Activated naive CD8-positive, alpha-beta T cell treated with anti-CD3 and anti-CD28 coated beads, Interleukin-2, amount 50 U/mL, for 16 hours (primary cell): ENCODE measurements around the gene CYP1A1.

ENCODE experiments used
- DNase-seq: peaks from one replicate; pipeline ENCODE4 v3.0.0-alpha.2; 2020; ENCODE audit warnings: low read depth, low spot score

CYP1A1 gene

DNA sequence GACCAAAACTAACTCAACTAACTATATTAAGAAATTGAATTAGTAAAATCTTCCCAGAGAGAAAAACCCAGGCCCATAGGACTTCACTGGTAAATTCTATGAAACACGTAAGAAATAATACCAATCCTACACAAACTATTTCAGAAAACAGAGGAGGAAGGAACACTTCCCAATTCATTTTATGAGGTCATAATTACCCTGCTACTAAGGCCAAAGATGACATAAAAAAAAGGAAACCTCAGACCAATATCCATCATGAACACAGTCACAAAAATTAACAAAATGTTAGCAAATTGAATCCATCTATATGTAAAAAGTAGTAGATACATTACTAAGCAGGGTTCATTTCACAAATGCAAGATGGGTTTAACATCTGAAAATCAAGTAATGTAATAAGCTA lies 33.0 kb downstream of the CYP1A1 start:
- no peak for DNase-seq

DNA sequence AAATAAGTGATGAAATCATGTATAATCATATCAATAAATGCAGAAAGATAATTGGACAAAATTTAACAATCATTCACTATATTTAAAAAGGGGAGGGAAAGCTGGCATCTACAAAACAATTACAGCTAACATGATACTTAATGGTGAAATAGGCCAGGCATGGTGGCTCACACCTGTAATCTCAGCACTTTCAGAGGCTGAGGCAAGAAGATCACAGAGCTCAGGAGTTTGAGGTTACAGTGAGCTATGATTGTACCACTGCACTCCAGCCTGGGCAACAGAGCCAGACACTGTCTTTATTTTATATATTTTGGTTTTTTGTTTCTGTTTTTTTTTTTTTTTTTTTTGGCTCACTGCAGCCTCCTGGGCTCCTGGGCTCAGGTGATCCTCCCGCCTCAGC lies 41.6 kb downstream of the CYP1A1 start:
- no peak for DNase-seq

DNA sequence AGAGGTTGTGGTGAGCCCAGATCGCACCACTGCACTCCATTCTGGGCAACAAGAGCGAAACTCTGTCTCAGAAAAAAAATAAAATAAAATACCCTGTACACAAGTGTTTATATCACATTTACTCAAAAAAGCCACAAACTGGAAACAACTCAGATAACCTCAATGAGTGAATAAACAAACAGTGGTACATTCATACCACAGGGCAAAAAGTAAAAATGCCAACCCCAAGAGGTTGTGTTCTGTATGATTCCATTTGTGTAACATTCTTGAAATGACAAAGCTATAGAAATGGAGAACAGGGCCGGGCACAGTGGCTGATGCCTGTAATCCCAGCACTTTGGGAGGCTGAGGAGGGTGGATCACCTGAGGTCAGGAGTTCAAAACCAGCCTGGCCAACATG lies 42.4 kb downstream of the CYP1A1 start:
- DNase-seq: no peak

DNA sequence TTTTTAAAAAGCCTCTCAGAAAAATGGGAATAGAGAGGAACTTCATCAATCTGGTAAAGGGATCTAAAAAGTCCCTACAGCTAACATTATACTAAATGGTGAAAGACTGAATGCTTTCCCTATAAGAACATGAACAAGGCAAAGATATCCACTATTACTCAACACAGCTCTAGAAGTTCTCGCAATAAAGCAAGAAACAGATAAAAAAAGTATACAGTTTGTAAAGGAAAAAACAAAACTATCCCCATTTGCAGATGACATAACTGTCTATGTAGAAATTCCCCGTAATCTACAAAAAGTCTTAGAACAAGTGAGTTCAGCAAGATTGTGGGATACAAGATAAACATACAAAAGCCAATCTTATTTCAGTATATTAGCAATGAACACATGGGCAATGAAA lies 44.9 kb downstream of the CYP1A1 start:
- DNase-seq: no peak

DNA sequence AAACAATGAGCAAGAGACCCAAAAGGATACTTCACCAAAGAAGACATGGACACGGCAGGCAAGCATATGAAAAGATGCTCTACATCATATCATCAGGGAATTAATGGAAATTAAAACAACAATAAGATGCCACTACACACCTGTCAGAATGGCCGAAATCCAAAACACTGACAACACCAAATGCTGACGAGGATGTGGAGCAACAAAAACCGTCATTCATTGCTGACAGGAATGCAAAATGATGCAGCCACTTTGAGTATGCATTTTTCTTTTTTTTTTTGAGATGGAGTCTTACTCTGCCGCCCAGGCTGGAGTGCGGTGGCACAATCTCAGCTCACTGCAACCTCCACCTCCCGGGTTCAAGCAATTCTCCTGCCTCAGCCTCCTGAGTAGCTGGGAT lies 48.5 kb downstream of the CYP1A1 start:
- DNase-seq: no peak

DNA sequence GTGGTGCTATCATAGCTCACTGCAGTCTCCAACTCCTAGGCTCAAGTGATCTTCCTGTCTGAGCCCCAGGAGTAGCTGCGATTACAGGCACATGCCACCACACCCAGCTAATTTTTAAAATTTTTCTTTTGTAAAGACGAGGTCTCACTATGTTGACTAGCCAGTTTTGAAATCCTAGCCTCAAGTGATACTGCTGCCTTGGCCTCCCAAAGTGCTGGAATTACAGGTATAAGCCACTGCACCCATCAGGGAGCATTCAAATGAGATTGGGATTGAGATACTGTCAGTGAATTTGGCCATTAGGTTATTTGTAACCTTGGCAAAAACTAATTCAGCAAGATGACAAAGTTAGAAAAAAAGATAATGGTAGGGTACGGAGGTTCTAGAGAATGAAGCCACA lies 51.2 kb downstream of the CYP1A1 start:
- no peak for DNase-seq

DNA sequence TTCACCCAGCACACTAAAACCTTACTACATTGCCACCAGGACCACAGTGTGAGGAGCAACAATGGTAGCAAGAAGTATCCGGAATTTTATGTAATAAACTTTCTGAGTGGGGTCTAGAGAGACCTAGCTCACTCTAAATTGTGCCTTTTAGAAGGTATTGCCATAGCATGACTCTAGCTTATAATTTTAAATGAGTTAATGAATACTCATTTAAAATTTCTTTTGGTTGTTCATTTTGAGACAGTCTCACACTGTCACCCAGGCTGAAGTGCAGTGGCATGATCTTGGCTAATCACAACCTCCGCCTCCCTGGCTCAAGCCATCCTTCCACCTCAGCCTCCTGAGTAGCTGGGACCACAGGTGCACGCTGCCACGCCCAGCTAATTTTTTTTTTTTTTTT lies 55.7 kb downstream of the CYP1A1 start:
- no peak for DNase-seq
